ENCODE results near the gene SLC45A1. TPM values are rescaled to one million over a fixed set of nuclear protein-coding genes. Genes with fewer than 3 reads are reported as not detected.

SLC45A1 gene
- total RNA-seq, 3 donors from 2014 or later (not counting 1 experiment from before 2014, with no cell fraction given) = 0.45 to 0.68 (median 0.52) TPM

- no peak overlapping the region for H3K27ac Mint-ChIP-seq
- no peak overlapping the region for H3K27ac ChIP-seq (ENCODE audit: low read length)
- H3K4me1 ChIP-seq (ENCODE audit: control insufficient read depth, insufficient read depth, low read length) = peaks cover 34% of the 10 kb centered on the region
Measured at GRCh38 chr1:8382051-8382505, 64.2 kb downstream of the SLC45A1 start.

GRCh38 chr1:8382608-8383505 is 64.9 kb downstream of the SLC45A1 start:
- Mint-ChIP-seq H3K9me3 (no peaks in the 10 kb centered on the region), H3K27ac (peak overlapping the region in 1 of 2 donors; percentile 72), H3K36me3 (no peaks in the 10 kb centered on the region), H3K4me1 (peaks cover 46 to 48% of the 10 kb centered on the region in 2 donors), H3K4me3 (peak overlapping the region; percentile 49), H3K27me3 (ENCODE audit: low read depth in 2 of 2) (no peaks in the 10 kb centered on the region)
- no peak overlapping the region for H3K4me3 ChIP-seq (ENCODE audit: low read length)
- H3K27me3 ChIP-seq (ENCODE audit: control insufficient read depth, insufficient read depth, low read length) = no peaks in the 10 kb centered on the region
- H3K36me3 ChIP-seq (ENCODE audit: control insufficient read depth, insufficient read depth, low read length) = no peaks in the 10 kb centered on the region
- ATAC-seq (peak in 1 of 3 donors; percentile 18), DNase-seq (peak in 1 of 2 donors; percentile 46)
- H3K27ac ChIP-seq (ENCODE audit: low read length) = peak overlapping the region; percentile 13
- TF ChIP-seq CTCF (IDR thresholded peaks at IDR 0.05) = no peak
- intact Hi-C loops (cut with micrococcal nuclease) = no loop called here
- WGBS (ENCODE audit: insufficient coverage) = 57% methylated on average over 11 of the region's 15 CpGs
- peaks cover 34% of the 10 kb centered on the region for H3K4me1 ChIP-seq (ENCODE audit: control insufficient read depth, insufficient read depth, low read length)
- no peaks in the 10 kb centered on the region for H3K9me3 ChIP-seq (ENCODE audit: control insufficient read depth, insufficient read depth, low read length)

More at GRCh38 chr1:8382051-8382505, 64.2 kb downstream of the SLC45A1 start:
- Histone ChIP-seq H3K9me3 (ENCODE audit: control insufficient read depth, insufficient read depth, low read length) (no peaks in the 10 kb centered on the region), H3K4me3 (ENCODE audit: low read length) (no peak overlapping the region), H3K27me3 (ENCODE audit: control insufficient read depth, insufficient read depth, low read length) (no peaks in the 10 kb centered on the region), H3K36me3 (ENCODE audit: control insufficient read depth, insufficient read depth, low read length) (no peaks in the 10 kb centered on the region)
- DNase-seq = no peak
- WGBS (ENCODE audit: insufficient coverage) = 92% methylated on average over 9 of the region's 9 CpGs
- no peak for ATAC-seq
- Mint-ChIP-seq H3K27me3 (ENCODE audit: low read depth in 2 of 2) (no peaks in the 10 kb centered on the region), H3K36me3 (no peaks in the 10 kb centered on the region), H3K9me3 (no peaks in the 10 kb centered on the region), H3K4me1 (peaks cover 38 to 45% of the 10 kb centered on the region in 2 donors), H3K4me3 (no peak overlapping the region)
- intact Hi-C loops (cut with micrococcal nuclease) = no loop called here
- TF ChIP-seq CTCF (IDR thresholded peaks at IDR 0.05) = no peak

- Mint-ChIP-seq H3K9me3 (no peaks in the 10 kb centered on the region), H3K4me1 (peaks cover 40 to 42% of the 10 kb centered on the region in 2 donors), H3K27me3 (ENCODE audit: low read depth in 2 of 2) (no peaks in the 10 kb centered on the region), H3K4me3 (no peak overlapping the region), H3K27ac (no peak overlapping the region), H3K36me3 (no peaks in the 10 kb centered on the region)
- no peak overlapping the region for H3K27ac ChIP-seq (ENCODE audit: low read length)
- no peak for TF ChIP-seq CTCF (IDR thresholded peaks at IDR 0.05)
- no peak overlapping the region for H3K4me3 ChIP-seq (ENCODE audit: low read length)
- no peaks in the 10 kb centered on the region for H3K9me3 ChIP-seq (ENCODE audit: control insufficient read depth, insufficient read depth, low read length)
- H3K27me3 ChIP-seq (ENCODE audit: control insufficient read depth, insufficient read depth, low read length) = no peaks in the 10 kb centered on the region
- no peak for DNase-seq
- peaks cover 29% of the 10 kb centered on the region for H3K4me1 ChIP-seq (ENCODE audit: control insufficient read depth, insufficient read depth, low read length)
- intact Hi-C loops (cut with micrococcal nuclease) = no loop called here
- 90% methylated on average over 6 of the region's 6 CpGs for WGBS (ENCODE audit: insufficient coverage)
- H3K36me3 ChIP-seq (ENCODE audit: control insufficient read depth, insufficient read depth, low read length) = no peaks in the 10 kb centered on the region
- ATAC-seq = no peak
Measured at GRCh38 chr1:8384088-8384487, 66.2 kb downstream of the SLC45A1 start.
